ENCODE measurements around the gene UBE2I.

Gene UBE2I

GRCh38 chr16:1354815-1355540 is 45.5 kb downstream of the UBE2I start:
- Histone ChIP-seq H3K9me3 (ENCODE audit: severe bottlenecking) (no peaks in the 10 kb centered on the region), H3K27me3 (ENCODE audit: insufficient read depth, low read depth, severe bottlenecking) (no peaks in the 10 kb centered on the region), H3K36me3 (peaks cover 7% of the 10 kb centered on the region), H3K4me3 (ENCODE audit: low read depth, low read length) (no peak overlapping the region), H3K27ac (no peak overlapping the region)
- DNase-seq: no peak
- TF ChIP-seq CTCF (IDR thresholded peaks at IDR 0.05; ENCODE audit: low read depth, low read length): no peak

GRCh38 chr16:1355591-1355990 is 46.2 kb downstream of the UBE2I start:
- no peak for DNase-seq
- no peak overlapping the region for H3K27ac ChIP-seq
- TF ChIP-seq CTCF (IDR thresholded peaks at IDR 0.05; ENCODE audit: low read depth, low read length): no peak
- peaks cover 1% of the 10 kb centered on the region for H3K36me3 ChIP-seq
- H3K4me3 ChIP-seq (ENCODE audit: low read depth, low read length): no peak overlapping the region
- no peaks in the 10 kb centered on the region for H3K27me3 ChIP-seq (ENCODE audit: insufficient read depth, low read depth, severe bottlenecking)
- H3K9me3 ChIP-seq (ENCODE audit: severe bottlenecking): no peaks in the 10 kb centered on the region

GRCh38 chr16:1356061-1356900 is 46.8 kb downstream of the UBE2I start:
- H3K27ac ChIP-seq: no peak overlapping the region
- no peaks in the 10 kb centered on the region; the same call in 1 of the 2 replicates for H3K36me3 ChIP-seq
- H3K4me3 ChIP-seq (ENCODE audit: low read depth, low read length): no peak overlapping the region
- DNase-seq: no peak
- H3K27me3 ChIP-seq (ENCODE audit: insufficient read depth, low read depth, severe bottlenecking): no peaks in the 10 kb centered on the region
- TF ChIP-seq CTCF (IDR thresholded peaks at IDR 0.05; ENCODE audit: low read depth, low read length): no peak
- no peaks in the 10 kb centered on the region for H3K9me3 ChIP-seq (ENCODE audit: severe bottlenecking)

- Histone ChIP-seq H3K27me3 (ENCODE audit: insufficient read depth, low read depth, severe bottlenecking) (no peaks in the 10 kb centered on the region), H3K4me3 (ENCODE audit: low read depth, low read length) (no peak overlapping the region), H3K36me3 (peaks cover 13% of the 10 kb centered on the region), H3K27ac (no peak overlapping the region), H3K9me3 (ENCODE audit: severe bottlenecking) (no peaks in the 10 kb centered on the region)
- DNase-seq: no peak
- TF ChIP-seq CTCF (IDR thresholded peaks at IDR 0.05; ENCODE audit: low read depth, low read length): no peak
These were observed 48.6 kb downstream of the UBE2I start for GRCh38 chr16:1357906-1358566.

GRCh38 chr16:1361685-1362360 is 52.4 kb downstream of the UBE2I start:
- Histone ChIP-seq H3K9me3 (ENCODE audit: severe bottlenecking) (no peaks in the 10 kb centered on the region), H3K4me3 (ENCODE audit: low read depth, low read length) (no peak overlapping the region), H3K36me3 (peaks cover 41% of the 10 kb centered on the region), H3K27me3 (ENCODE audit: insufficient read depth, low read depth, severe bottlenecking) (no peaks in the 10 kb centered on the region), H3K27ac (no peak overlapping the region)
- DNase-seq: no peak
- TF ChIP-seq CTCF (IDR thresholded peaks at IDR 0.05; ENCODE audit: low read depth, low read length): no peak
